Measurements from ENCODE around the gene LRP1-AS. TPM values are rescaled to one million over a fixed set of nuclear protein-coding genes. Genes with fewer than 3 reads are reported as not detected.

The LRP1-AS gene
- total and polyA plus RNA-seq, 3 experiments from 2014 or later: not detected

DNA sequence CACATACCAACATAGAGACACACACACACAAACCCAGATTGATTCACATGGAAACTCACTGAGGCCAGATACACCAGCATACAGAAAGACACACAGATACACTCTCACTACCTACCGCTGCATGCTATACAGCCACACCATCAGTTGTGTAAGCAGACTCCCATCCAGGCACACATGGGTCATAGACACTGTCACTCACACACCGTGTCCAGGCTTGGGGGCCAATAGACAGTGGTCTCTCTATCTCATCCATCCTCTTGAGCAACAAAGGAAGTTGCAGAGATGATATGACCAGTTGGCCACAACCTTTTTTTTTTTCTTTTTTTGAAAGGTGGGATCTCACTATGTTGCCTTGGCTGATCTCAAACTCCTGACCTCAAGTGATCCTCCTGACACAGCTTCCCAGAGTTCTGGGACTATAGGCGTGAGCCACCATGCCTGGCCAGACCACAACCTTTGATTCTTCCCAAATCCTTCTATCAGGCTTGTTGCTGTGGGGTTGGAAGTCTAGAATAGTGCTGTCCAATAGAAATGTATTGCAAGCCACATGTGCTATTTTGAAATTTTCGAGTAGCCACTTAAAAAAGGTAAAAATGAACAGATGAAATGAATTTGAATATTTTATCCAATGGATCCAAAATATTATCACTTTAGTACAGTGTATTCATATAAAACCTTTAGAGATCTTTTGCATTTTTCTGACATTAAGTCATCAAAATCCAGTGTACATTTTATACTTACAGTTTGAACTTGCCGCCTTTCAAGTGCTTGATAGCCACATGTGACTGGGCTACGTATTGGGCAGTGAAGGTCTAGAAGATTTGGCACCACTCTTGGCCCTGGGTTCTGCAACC is 7.4 kb downstream of the LRP1-AS start:
- no peaks in the 10 kb centered on the region for H3K9me3 Mint-ChIP-seq
- Histone ChIP-seq H3K27ac (ENCODE audit: low read depth, low read length) (no peak overlapping the region), H3K36me3 (ENCODE audit: insufficient read depth, low read length) (no peaks in the 10 kb centered on the region), H3K4me1 (ENCODE audit: insufficient read depth, low read length) (no peaks in the 10 kb centered on the region), H3K27me3 (ENCODE audit: insufficient read depth, low read length, poor library complexity, severe bottlenecking) (no peaks in the 10 kb centered on the region), H3K4me3 (ENCODE audit: low read length) (no peak overlapping the region), H3K9me3 (ENCODE audit: low read length) (no peaks in the 10 kb centered on the region)
- ChIA-PET CTCF (interaction anchor here (2.2 kb wide), 1 partner anchor 16 kb away, joined by 10 read pairs; no protein-coding TSS in a partner anchor), POLR2A (no interaction called here)
- peaks cover 0 to 2% (median 0%) of the 10 kb centered on the region in 3 donors for H3K36me3 Mint-ChIP-seq
- H3K27me3 Mint-ChIP-seq: peaks cover 0 to 1% of the 10 kb centered on the region in 2 donors
- H3K4me1 Mint-ChIP-seq: peaks cover 0 to 3% (median 0%) of the 10 kb centered on the region in 3 donors
- H3K27ac Mint-ChIP-seq: no peak overlapping the region
- DNase-seq: peak in 1 of 5 donors; percentile 7
- H3K4me3 Mint-ChIP-seq: no peak overlapping the region

DNA sequence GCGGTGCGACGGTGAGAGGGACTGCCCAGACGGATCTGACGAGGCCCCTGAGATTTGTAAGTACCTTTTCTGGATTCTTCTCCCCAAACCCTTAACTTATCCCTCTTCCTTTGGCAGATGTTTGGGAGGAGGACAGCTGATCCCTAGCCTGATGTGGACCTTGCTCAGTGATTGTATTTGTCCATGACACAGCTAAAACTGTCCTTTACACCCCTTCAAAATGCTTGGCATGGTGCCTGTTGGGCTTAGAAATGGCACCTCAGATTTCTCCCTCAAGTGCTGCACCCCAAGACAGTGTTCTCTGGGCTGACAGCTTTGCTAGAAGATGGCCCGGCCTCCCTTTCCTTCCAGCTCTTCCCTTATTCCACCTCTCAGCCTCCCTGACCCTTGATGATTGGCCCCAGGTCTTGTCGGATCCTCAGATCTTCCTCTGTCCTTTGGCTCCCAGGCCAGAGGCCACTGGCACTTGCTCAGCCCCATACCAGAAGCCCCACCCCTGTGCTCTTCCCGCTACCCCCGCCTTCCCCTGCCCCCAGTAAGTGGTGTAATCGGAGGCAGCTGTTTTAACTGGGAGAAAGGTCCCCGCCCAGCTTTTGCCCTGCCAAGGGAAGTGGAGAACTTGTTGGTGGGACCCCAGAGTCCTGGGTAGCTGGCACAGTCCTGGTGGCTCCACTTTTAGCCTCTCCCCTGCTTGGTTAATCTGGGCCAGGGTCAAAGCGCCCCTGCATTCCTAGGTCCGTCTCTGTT is 8.7 kb downstream of the LRP1-AS start:
- ChIA-PET POLR2A (no interaction called here), CTCF (interaction anchor here (0.7 kb wide), 1 partner anchor 15 kb away, joined by 3 read pairs; no protein-coding TSS in a partner anchor)
- Histone ChIP-seq H3K9me3 (ENCODE audit: low read length) (no peaks in the 10 kb centered on the region), H3K27ac (ENCODE audit: low read depth, low read length) (no peak overlapping the region), H3K36me3 (ENCODE audit: insufficient read depth, low read length) (no peaks in the 10 kb centered on the region), H3K27me3 (ENCODE audit: insufficient read depth, low read length, poor library complexity, severe bottlenecking) (no peaks in the 10 kb centered on the region), H3K4me3 (ENCODE audit: low read length) (no peak overlapping the region), H3K4me1 (ENCODE audit: insufficient read depth, low read length) (no peaks in the 10 kb centered on the region)
- H3K27ac Mint-ChIP-seq: peak overlapping the region in 1 of 8 donors; percentile 14
- DNase-seq: peak in 1 of 5 donors; percentile 6
- peaks cover 0 to 3% (median 0%) of the 10 kb centered on the region in 3 donors for H3K4me1 Mint-ChIP-seq
- peaks cover 0 to 1% of the 10 kb centered on the region in 2 donors for H3K27me3 Mint-ChIP-seq
- H3K9me3 Mint-ChIP-seq: no peaks in the 10 kb centered on the region
- H3K36me3 Mint-ChIP-seq: peaks cover 0 to 2% (median 1%) of the 10 kb centered on the region in 3 donors
- no peak overlapping the region for H3K4me3 Mint-ChIP-seq

DNA sequence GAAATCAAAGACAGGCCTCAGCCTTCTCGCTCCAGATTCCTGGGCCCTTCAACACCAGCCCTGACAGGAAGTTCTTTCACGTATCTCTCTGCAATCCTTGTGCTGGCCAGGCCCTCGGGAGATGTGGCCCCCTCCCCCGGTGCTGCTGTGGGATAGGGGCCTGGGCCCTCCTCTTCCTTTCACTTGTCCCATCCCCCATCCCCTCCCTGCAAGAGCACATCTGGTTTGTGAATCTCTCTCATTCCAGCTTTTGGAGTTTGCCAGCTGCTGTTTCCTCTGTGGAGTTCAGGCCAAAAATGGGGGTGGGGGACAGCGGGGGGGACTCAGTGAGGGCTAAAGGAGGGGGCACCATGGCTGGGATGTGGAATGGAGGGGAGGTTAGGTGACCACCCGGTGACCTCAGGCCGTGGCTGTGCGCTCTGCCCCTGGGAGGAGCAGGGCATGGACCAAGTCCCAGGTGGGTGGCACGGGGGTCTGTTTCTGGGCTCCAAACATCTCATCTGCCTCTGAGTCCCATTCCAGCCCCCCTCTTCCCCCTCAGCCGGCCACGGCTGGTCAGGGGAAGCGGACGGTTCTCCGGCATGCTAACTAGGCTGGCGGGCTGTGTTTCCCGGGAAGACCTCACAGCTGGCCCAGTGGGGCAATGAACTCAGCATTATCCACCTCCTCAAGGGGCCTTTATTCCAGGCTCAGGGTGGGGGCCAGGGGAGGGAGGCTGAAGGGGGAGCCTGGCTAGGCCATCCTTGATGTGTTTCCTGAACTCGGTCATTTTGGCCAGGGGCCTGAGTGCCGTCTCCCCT is 11.7 kb downstream of the LRP1-AS start:
- CTCF ChIA-PET: interaction anchor here (1.2 kb wide), 1 partner anchor 9 kb away, joined by 3 read pairs; no protein-coding TSS in a partner anchor
- Mint-ChIP-seq H3K27ac (no peak overlapping the region), H3K36me3 (peaks cover 0 to 1% (median 0%) of the 10 kb centered on the region in 3 donors), H3K27me3 (peaks cover 3% of the 10 kb centered on the region in 2 donors), H3K9me3 (no peaks in the 10 kb centered on the region), H3K4me1 (no peaks in the 10 kb centered on the region), H3K4me3 (no peak overlapping the region)
- H3K27ac ChIP-seq (ENCODE audit: low read depth, low read length): no peak overlapping the region
- POLR2A ChIA-PET: interaction anchor here (0.6 kb wide), 1 partner anchor 88 kb away, joined by 7 read pairs; no protein-coding TSS in a partner anchor
- no peaks in the 10 kb centered on the region for H3K9me3 ChIP-seq (ENCODE audit: low read length)
- no peaks in the 10 kb centered on the region for H3K4me1 ChIP-seq (ENCODE audit: insufficient read depth, low read length)
- peak in 1 of 5 donors; percentile 24 for DNase-seq
- no peak overlapping the region for H3K4me3 ChIP-seq (ENCODE audit: low read length)
- H3K27me3 ChIP-seq (ENCODE audit: insufficient read depth, low read length, poor library complexity, severe bottlenecking): no peaks in the 10 kb centered on the region
- no peaks in the 10 kb centered on the region for H3K36me3 ChIP-seq (ENCODE audit: insufficient read depth, low read length)

DNA sequence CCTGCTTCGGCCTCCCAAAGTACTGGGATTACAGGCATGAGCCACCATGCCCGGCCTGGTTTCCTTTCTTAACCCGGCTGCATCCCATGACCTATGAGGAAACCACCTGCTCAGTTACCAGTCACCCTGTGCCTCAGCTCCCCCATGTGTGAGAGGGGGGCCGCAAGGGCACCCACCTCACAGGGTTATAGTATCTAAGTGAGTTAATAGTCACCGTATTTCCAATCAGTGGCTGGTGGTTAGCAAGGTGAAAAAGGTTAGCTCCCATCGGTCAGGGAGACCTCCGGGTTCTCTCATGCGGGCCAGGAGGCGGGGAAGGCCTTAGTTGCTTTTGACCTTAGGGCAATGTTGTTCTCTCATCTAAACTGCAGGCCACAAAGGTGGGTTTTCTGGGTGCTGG is 12.5 kb downstream of the LRP1-AS start:
- H3K36me3 Mint-ChIP-seq: peaks cover 0 to 1% (median 0%) of the 10 kb centered on the region in 3 donors

DNA sequence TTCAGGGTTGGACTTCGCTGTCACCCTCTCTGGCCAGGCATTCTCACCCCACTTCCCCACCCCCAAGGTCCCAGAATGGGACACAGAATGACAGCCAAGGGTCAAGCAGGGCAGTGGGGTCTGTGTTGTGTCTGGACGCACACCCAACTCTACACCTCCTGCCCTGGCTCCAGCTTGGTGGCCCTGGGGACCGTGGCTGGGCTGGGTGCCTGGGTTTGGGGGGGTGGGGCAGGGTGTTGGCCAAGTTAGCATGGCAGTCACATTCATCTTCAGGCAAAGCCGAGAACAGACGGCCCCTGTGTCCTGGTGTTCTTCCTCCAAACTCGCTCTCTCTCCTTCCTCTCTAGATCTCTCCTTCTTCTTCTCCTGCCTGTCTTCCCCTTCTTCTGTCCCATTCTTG is 13.5 kb downstream of the LRP1-AS start:
- peak in 1 of 5 donors; percentile 3 for DNase-seq
- POLR2A ChIA-PET: no interaction called here
- Mint-ChIP-seq H3K27ac (peak overlapping the region in 2 of 8 donors; percentile 35 to 92), H3K4me3 (peak overlapping the region in 1 of 7 donors; percentile 78), H3K4me1 (peaks cover 0 to 6% (median 6%) of the 10 kb centered on the region in 3 donors), H3K9me3 (no peaks in the 10 kb centered on the region), H3K27me3 (peaks cover 3% of the 10 kb centered on the region in 2 donors), H3K36me3 (peaks cover 0 to 1% (median 0%) of the 10 kb centered on the region in 3 donors)
- H3K9me3 ChIP-seq (ENCODE audit: low read length): no peaks in the 10 kb centered on the region
- no peak overlapping the region for H3K27ac ChIP-seq (ENCODE audit: low read depth, low read length)
- CTCF ChIA-PET: interaction anchor here (1.1 kb wide), 1 partner anchor 9 kb away, joined by 4 read pairs; no protein-coding TSS in a partner anchor
- no peaks in the 10 kb centered on the region for H3K36me3 ChIP-seq (ENCODE audit: insufficient read depth, low read length)
- H3K4me3 ChIP-seq (ENCODE audit: low read length): no peak overlapping the region
- H3K27me3 ChIP-seq (ENCODE audit: insufficient read depth, low read length, poor library complexity, severe bottlenecking): no peaks in the 10 kb centered on the region
- H3K4me1 ChIP-seq (ENCODE audit: insufficient read depth, low read length): peaks cover 2% of the 10 kb centered on the region

More for the DNA sequence above, 12.5 kb downstream of the LRP1-AS start:
- Histone ChIP-seq H3K4me1 (ENCODE audit: insufficient read depth, low read length) (no peaks in the 10 kb centered on the region), H3K9me3 (ENCODE audit: low read length) (no peaks in the 10 kb centered on the region), H3K27me3 (ENCODE audit: insufficient read depth, low read length, poor library complexity, severe bottlenecking) (no peaks in the 10 kb centered on the region), H3K36me3 (ENCODE audit: insufficient read depth, low read length) (no peaks in the 10 kb centered on the region), H3K4me3 (ENCODE audit: low read length) (no peak overlapping the region), H3K27ac (ENCODE audit: low read depth, low read length) (no peak overlapping the region)
- peak in 1 of 5 donors; percentile 17 for DNase-seq
- peak overlapping the region in 1 of 8 donors; percentile 92 for H3K27ac Mint-ChIP-seq
- ChIA-PET CTCF (no interaction called here), POLR2A (no interaction called here)
- H3K4me1 Mint-ChIP-seq: peaks cover 0 to 2% (median 1%) of the 10 kb centered on the region in 3 donors
- peaks cover 3% of the 10 kb centered on the region in 2 donors for H3K27me3 Mint-ChIP-seq
- H3K4me3 Mint-ChIP-seq: no peak overlapping the region
- no peaks in the 10 kb centered on the region for H3K9me3 Mint-ChIP-seq

DNA sequence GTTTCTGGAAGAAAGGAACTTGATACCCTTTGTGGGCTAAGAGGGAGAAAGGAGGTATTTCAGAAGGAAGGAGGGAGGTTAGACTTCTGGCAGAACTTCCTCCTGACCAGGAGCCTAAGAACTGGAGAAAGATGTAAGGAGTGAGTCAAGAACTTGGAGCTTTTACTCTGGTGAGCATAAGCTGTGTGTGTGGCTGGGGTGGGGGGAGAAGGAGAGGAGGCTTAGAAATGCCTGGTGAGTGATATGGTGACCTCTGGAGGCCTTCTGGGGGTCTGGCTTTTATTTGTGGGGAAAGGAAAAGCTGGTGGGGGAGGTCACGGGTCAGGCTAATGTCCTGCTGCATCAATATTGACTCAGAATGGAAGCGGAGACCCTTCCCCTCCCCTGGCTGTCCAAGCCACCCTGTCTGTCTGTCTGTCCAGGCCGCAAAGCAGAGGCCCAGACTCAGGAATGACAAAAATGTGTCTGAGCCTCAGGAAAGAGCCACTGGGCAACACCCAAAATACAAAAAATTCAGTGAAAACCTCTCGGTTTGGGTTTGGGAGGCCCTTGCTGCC is 14.3 kb downstream of the LRP1-AS start:
- Mint-ChIP-seq H3K27ac (no peak overlapping the region), H3K4me3 (no peak overlapping the region), H3K9me3 (no peaks in the 10 kb centered on the region), H3K36me3 (peaks cover 0 to 1% (median 0%) of the 10 kb centered on the region in 3 donors), H3K27me3 (peaks cover 3 to 4% of the 10 kb centered on the region in 2 donors), H3K4me1 (peaks cover 0 to 6% (median 6%) of the 10 kb centered on the region in 3 donors)
- Histone ChIP-seq H3K9me3 (ENCODE audit: low read length) (no peaks in the 10 kb centered on the region), H3K4me3 (ENCODE audit: low read length) (no peak overlapping the region), H3K4me1 (ENCODE audit: insufficient read depth, low read length) (peaks cover 5% of the 10 kb centered on the region), H3K27me3 (ENCODE audit: insufficient read depth, low read length, poor library complexity, severe bottlenecking) (no peaks in the 10 kb centered on the region), H3K36me3 (ENCODE audit: insufficient read depth, low read length) (no peaks in the 10 kb centered on the region), H3K27ac (ENCODE audit: low read depth, low read length) (no peak overlapping the region)
- DNase-seq: peak in 1 of 5 donors; percentile 6
- CTCF ChIA-PET: interaction anchor here (1.1 to 1.2 kb wide), 2 partner anchors 9 to 21 kb away, joined by 3 to 4 read pairs; no protein-coding TSS in a partner anchor
- POLR2A ChIA-PET: no interaction called here

All from CD8-positive, alpha-beta memory T cell (primary cell).